ENCODE data around the gene FMO4.

DNA sequence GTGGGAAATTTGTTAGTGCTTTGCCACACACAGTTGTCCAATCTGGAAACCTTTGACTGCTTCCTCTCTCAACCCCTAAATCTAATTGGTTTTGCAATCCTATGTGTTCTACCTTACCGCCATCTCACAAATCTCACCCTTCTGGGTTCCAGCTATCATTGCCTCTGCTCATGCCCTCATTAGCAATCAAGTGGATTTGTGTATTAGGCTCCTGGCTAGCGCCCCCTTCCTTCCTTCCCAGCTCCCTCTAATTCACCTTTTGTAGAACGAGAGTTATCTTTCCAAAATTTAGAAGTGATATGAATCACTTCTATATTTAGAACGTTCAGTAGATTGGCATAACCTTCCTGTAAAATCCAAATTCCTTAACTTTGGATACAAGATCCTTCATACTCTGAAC, 47.1 kb upstream of the FMO4 start:
- no peak for TF ChIP-seq THYN1 (CRISPR knock-in tag; IDR thresholded peaks at IDR 0.05; ENCODE audit: borderline replicate concordance, low read depth)
- TF ChIP-seq MEIS1 (CRISPR knock-in tag; IDR thresholded peaks at IDR 0.05; ENCODE audit: borderline replicate concordance), result no peak
- TF ChIP-seq CTCF (CRISPR knock-in tag; IDR thresholded peaks at IDR 0.05), result no peak
- TF ChIP-seq NR3C1 (CRISPR knock-in tag; IDR thresholded peaks at IDR 0.05), result no peak
- TF ChIP-seq, protein P1, sequence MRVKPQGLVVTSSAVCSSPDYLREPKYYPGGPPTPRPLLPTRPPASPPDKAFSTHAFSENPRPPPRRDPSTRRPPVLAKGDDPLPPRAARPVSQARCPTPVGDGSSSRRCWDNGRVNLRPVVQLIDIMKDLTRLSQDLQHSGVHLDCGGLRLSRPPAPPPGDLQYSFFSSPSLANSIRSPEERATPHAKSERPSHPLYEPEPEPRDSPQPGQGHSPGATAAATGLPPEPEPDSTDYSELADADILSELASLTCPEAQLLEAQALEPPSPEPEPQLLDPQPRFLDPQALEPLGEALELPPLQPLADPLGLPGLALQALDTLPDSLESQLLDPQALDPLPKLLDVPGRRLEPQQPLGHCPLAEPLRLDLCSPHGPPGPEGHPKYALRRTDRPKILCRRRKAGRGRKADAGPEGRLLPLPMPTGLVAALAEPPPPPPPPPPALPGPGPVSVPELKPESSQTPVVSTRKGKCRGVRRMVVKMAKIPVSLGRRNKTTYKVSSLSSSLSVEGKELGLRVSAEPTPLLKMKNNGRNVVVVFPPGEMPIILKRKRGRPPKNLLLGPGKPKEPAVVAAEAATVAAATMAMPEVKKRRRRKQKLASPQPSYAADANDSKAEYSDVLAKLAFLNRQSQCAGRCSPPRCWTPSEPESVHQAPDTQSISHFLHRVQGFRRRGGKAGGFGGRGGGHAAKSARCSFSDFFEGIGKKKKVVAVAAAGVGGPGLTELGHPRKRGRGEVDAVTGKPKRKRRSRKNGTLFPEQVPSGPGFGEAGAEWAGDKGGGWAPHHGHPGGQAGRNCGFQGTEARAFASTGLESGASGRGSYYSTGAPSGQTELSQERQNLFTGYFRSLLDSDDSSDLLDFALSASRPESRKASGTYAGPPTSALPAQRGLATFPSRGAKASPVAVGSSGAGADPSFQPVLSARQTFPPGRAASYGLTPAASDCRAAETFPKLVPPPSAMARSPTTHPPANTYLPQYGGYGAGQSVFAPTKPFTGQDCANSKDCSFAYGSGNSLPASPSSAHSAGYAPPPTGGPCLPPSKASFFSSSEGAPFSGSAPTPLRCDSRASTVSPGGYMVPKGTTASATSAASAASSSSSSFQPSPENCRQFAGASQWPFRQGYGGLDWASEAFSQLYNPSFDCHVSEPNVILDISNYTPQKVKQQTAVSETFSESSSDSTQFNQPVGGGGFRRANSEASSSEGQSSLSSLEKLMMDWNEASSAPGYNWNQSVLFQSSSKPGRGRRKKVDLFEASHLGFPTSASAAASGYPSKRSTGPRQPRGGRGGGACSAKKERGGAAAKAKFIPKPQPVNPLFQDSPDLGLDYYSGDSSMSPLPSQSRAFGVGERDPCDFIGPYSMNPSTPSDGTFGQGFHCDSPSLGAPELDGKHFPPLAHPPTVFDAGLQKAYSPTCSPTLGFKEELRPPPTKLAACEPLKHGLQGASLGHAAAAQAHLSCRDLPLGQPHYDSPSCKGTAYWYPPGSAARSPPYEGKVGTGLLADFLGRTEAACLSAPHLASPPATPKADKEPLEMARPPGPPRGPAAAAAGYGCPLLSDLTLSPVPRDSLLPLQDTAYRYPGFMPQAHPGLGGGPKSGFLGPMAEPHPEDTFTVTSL (CRISPR knock-in tag; IDR thresholded peaks at IDR 0.05; ENCODE audit: borderline replicate concordance), result no peak
- TF ChIP-seq ZNF883 (CRISPR knock-in tag; IDR thresholded peaks at IDR 0.05; ENCODE audit: not compliant biosample characterization), result no peak
- no peak for TF ChIP-seq NFRKB (IDR thresholded peaks at IDR 0.05)
- TF ChIP-seq, protein P2, sequence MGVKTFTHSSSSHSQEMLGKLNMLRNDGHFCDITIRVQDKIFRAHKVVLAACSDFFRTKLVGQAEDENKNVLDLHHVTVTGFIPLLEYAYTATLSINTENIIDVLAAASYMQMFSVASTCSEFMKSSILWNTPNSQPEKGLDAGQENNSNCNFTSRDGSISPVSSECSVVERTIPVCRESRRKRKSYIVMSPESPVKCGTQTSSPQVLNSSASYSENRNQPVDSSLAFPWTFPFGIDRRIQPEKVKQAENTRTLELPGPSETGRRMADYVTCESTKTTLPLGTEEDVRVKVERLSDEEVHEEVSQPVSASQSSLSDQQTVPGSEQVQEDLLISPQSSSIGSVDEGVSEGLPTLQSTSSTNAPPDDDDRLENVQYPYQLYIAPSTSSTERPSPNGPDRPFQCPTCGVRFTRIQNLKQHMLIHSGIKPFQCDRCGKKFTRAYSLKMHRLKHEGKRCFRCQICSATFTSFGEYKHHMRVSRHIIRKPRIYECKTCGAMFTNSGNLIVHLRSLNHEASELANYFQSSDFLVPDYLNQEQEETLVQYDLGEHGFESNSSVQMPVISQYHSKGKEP (CRISPR knock-in tag; IDR thresholded peaks at IDR 0.05), result no peak

Measured in HepG2 (cell line).